ENCODE measurements around the gene DENND1B. TPM values are rescaled to one million over a fixed set of nuclear protein-coding genes. Genes with fewer than 3 reads are reported as not detected.

Gene DENND1B
- total RNA-seq, 1 donor from 2014 or later: 7.1 TPM

GRCh38 chr1:197686231-197686630 lies 89.0 kb downstream of the DENND1B start:
- no peak for DNase-seq (ENCODE audit: low spot score)

GRCh38 chr1:197685785-197686184 lies 89.5 kb downstream of the DENND1B start:
- no peak for DNase-seq (ENCODE audit: low spot score)

DNA sequence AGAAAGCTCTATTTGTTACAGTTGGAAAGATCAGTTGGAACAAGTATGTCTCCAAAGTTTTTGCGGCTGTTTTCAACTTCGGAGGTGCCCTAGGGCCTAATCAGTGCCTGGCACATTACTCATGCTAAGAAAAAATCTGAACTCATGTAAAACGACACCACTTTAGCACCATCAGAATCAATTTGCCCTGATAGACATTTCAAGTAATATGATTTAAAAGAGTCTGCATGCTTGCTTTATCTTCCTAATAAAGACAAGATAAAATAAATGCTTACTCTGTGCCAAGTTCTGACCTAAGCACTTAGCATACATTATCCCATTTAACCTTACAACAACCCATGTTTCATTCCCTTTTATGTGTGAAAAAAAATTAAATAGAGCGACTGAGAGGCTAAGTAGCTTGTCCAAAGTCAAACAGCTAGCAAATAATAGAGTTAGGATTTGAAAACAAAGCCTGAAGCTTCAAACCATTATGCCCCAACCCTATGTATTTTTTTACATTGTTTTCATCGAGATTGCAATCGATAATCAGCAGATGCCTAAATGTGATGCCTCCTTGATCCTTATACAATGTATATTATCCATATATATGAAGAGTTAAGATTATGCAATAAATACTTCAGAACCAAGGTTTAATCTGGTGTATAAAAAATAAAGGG lies 91.3 kb downstream of the DENND1B start:
- DNase-seq (ENCODE audit: low spot score): no peak

DNA sequence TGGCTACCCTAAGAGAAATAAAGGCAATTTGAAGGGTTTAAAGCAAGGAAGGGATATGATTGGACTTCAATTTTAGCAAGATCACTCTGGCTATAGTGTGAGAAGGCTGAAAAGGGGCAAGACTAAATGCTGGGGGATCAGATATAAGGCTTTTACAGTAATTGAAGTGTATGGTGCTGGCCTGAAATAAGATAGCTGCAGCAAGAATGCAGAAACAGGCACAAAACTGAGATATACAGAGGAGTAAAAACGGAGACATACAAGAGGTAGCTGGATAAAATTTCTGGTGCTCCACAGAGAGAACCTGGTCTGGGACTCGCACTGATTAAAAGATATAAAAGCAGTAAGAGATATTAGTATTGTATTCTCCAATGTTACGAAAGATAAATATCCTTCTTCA lies 92.0 kb downstream of the DENND1B start:
- no peak for DNase-seq (ENCODE audit: low spot score)

- no peak for DNase-seq (ENCODE audit: low spot score)
Measured at GRCh38 chr1:197680311-197680710, 95.0 kb downstream of the DENND1B start.

- no peak for DNase-seq (ENCODE audit: low spot score)
Measured at GRCh38 chr1:197677752-197678295, 97.5 kb downstream of the DENND1B start.

DNA sequence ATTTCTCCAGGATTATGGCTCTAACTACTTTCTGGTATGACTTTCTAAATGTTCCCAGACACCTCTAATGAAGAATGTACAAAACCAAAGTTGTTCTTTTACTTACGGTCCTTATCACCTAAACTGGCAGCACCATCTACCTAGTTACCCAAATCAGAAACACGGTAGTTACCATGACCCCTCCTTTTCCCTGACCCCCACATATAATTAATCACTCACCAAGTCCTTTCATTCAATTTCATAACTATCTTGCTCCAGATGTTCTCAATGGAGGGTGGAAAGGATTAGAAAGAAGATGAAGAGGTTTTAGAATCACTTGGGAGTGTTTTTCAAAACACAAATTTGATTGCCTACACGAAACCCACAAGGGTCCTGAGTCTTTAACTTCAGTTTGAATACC lies 98.0 kb downstream of the DENND1B start:
- DNase-seq (ENCODE audit: low spot score): no peak

- no peak for DNase-seq (ENCODE audit: low spot score)
Measured at GRCh38 chr1:197675583-197676208, 99.6 kb downstream of the DENND1B start.

DNA sequence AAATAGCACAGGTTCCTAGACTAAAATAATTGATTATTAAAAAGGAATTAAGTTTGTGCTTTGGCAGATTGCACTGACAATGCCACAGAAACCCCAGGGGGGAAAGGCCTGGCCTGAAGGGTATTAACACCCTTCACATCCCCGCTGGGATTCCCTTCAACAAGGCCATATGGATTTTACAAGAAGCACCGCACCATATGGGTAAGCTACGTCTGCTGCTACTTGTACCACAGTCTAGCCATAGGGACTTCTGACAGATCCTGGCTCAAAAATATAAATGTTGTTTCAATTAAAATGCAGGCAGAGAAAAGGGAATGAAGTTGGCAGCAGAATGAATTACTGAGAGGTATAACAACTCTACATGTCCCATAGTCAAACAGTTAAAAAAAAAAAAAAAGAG lies 101.0 kb downstream of the DENND1B start:
- DNase-seq (ENCODE audit: low spot score): no peak

- DNase-seq (ENCODE audit: low spot score): no peak
Measured at GRCh38 chr1:197673292-197673691, 102.0 kb downstream of the DENND1B start.

GRCh38 chr1:197672347-197672746 lies 102.9 kb downstream of the DENND1B start:
- no peak for DNase-seq (ENCODE audit: low spot score)

DNA sequence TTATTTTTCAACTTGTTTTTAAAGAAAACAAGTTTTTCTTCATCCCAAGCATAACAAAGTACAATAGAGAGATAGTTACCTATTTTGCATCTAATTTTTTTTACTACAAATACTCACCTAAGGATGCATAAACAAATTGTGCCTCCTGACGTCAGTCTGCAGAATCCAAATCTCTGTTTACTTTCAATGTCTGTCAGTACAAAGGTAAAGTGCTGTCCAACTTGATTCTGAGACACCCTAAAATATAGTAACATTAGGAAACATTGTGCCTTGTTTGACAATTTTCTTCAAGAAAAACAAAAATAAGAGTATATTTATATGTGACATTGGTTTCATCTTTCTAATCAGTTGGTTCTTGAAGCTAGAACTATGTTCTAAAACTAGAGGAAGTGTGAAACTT lies 103.4 kb downstream of the DENND1B start:
- no peak for DNase-seq (ENCODE audit: low spot score)

GRCh38 chr1:197671140-197671539 lies 104.1 kb downstream of the DENND1B start:
- DNase-seq (ENCODE audit: low spot score): no peak

GRCh38 chr1:197666769-197667285 lies 108.5 kb downstream of the DENND1B start:
- no peak for DNase-seq (ENCODE audit: low spot score)

GRCh38 chr1:197664391-197664790 lies 110.9 kb downstream of the DENND1B start:
- DNase-seq (ENCODE audit: low spot score): no peak

DNA sequence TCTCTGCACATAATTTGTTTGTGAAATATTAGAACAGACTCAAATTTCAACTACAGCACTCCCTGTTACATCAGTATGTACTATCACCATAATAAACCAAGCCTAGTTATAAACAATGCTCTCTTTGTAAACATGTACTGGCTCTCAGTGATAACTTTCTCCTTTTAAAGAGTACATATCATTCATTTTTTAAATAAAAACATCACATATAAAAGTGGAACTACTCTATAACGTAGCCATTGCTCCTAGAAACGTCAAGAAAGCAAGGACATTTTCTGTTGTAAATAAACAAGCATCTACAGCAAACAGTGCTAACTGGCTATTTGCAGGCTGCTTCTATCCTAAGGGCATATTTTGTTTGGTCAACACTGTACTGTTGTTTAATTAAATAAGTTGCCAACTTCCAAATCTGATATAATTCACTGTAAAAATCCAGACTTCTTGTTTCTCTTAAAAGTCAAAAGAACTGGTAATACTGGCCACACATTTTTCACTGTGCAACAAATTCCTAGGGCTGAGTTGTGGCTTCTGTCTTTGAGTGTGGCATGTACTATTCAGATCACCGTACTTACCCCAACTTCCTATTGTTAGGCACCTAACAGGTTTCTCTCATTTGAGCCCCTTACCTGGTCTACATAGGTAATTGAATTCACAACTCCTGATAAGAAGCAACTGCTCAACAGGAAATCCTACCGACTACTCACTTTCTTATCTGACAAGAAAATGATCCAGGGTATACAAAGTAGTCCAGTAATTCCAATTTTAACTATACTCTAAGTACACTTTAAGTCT lies 111.9 kb downstream of the DENND1B start:
- DNase-seq (ENCODE audit: low spot score): no peak

GRCh38 chr1:197660389-197660788 lies 114.9 kb downstream of the DENND1B start:
- no peak for DNase-seq (ENCODE audit: low spot score)

- no peak for DNase-seq (ENCODE audit: low spot score)
Measured at GRCh38 chr1:197659171-197659570, 116.1 kb downstream of the DENND1B start.

DNA sequence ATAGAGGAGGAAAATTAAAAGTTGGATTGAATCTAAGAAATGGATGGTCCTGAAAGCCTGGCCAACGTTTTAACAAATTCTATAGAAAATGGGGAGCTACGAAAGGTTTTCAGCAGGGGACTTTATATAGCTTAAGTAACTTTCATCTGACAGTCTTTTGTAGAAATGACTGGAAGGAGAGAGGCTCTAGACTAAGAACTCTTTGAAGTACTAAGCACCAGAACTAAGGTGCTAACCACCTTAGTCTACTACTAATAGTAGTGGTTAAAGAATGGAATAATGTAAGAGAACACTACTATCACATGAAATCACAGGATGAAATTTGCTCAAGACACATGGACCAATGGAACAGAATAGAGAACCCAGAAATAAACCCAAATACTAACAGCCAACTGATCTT lies 126.1 kb downstream of the DENND1B start:
- DNase-seq (ENCODE audit: low spot score): no peak

DNA sequence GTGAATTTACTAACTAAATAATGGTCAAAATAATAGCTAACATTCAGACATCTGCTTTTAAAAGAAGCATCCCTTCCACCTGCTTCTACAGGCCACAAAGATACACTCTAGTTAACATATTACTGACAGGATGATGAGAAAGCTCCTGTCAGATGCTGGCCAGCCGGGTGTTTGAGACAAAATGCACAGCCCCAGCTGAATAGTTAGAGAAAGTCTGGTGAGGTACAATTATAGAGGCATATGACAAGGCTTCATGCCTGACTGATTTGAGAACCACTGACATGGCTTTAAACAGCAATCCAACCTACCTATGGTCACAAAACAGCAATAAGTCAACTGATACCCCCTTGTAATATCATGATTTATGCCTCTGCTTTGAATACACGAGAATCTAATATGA lies 137.0 kb downstream of the DENND1B start:
- DNase-seq (ENCODE audit: low spot score): no peak

DNA sequence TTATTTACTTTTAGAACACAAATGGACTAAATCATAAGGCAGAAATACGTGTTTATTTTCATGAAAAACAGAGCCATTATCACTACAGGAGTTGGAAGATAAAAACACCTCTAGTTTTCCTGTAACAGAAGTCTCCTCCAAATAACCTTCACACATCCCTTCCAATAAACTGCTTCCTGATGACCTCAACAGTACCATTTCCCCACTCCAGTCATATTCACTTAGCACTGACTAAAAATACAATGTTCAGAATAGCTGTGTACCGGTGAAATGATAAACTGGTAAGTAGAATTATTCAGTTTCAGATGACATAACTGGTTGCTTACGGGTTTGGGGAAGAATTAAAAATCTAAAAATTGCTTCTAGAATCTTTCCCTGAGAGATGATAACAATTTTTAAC lies 137.9 kb downstream of the DENND1B start:
- DNase-seq (ENCODE audit: low spot score): no peak

All from mesenteric fat pad (tissue), 1 donor.